Activated CD8-positive, alpha-beta memory T cell treated with anti-CD3 and anti-CD28 coated beads for 24 hours (primary cell): ENCODE data around the gene NEURL1B.
A peak's percentile ranks its signal among the peaks of the same experiment; 100 is the strongest.
"Not testable (repeated sequence)": the region's sequence is repeated elsewhere in the genome, so short reads cannot be mapped to it uniquely, and the experiment has no call there.

Experiments used
- DNase-seq: peaks from one replicate; pipeline ENCODE4 v3.0.0-alpha.2; 2020

NEURL1B gene, protein sequence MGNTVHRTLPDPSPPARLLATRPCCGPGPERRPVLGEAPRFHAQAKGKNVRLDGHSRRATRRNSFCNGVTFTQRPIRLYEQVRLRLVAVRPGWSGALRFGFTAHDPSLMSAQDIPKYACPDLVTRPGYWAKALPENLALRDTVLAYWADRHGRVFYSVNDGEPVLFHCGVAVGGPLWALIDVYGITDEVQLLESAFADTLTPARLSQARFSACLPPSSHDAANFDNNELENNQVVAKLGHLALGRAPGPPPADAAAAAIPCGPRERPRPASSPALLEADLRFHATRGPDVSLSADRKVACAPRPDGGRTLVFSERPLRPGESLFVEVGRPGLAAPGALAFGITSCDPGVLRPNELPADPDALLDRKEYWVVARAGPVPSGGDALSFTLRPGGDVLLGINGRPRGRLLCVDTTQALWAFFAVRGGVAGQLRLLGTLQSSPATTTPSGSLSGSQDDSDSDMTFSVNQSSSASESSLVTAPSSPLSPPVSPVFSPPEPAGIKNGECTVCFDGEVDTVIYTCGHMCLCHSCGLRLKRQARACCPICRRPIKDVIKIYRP

DNA sequence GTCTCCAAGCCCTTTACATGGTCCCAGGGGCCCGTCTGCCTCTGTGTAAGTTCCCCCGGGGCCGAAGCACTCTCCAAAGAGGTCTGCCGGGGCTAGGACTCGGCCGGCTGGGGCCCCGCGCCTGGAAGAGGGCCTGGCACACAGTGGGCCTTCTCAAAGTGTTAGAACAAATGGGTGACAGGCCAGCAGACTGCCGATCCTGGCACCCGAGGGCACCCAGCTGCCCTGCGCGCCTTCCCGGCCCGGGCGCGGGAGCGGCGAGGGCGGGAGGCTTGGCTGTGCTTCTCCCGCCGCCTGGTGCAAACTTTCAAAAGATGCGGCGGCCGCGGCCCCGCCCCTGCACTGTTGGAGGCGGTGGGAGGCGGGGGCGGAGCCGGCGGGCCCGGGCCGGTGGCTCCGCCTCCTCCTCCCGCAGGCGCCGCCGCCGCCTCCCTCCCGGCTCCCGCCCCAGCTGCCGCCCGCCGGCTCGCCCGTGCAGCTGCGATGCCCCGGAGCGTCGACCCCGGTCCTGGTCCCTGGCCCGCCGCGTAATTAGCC, at the start of gene NEURL1B:
TSS of gene NEURL1B (plus strand) at position 442 of the 537 bp plus-strand sequence. CDS start 144 bp downstream, outside the sequence.
- DNase-seq = peak; percentile 61

DNA sequence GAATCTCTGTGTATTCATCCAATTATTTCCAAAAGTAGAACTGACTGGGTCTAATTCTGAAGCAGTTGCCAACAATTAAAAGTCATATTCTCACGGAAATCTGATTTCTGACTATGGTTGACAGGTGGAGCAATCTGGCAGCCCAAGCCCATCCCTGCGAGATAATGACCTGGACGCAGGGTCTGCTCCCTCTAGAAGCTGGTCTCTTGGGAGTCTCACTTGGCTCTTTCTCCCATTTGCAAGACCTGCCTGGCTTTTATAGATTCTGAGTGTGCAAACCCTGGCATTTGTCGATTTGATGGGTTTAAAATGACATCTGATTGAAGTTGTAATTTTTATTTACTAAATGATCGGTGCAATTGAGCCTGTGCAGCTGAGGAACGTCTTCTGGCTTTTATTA, 49.4 kb upstream of the NEURL1B start:
- DNase-seq = no peak

DNA sequence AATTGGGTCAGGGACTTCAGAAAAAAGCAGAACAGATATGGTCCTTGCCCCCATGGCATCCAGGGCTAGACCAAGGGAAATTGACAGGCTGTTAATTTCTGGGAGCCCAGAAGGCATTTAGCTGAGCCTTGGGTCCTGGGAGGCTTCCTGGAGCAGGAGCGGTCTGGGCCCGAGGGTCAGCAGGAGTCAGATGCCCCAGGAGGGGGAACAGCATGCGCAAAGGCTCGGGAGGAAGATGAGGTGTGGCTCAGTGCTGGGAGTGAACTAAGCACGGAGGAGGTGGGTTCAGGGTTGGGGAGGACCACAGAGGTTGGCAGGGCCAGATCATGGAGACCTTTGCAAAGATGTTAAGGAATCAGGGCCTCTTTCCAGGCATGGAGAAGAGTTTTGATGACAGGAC, 48.2 kb upstream of the NEURL1B start:
- no peak for DNase-seq

DNA sequence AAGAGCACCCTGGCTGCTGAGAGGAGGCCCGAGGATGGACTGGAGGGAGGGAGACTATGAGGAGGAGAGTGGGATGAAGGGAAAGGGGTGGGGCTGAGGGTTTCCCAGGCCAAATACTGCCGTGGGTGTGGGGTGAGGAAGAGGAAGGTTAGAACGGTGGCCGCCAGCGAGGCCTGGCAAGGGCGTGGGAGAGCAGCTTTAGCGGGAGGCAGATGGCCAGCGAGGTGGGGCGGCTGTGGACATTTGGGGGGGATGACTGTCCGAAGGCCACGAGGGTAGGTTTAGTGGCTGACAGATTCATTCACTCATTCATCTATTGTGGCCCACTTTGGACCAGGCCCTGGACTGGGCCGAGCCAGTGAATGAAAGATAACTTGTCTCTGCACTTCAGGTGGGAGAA, 47.8 kb upstream of the NEURL1B start:
- DNase-seq = no peak

DNA sequence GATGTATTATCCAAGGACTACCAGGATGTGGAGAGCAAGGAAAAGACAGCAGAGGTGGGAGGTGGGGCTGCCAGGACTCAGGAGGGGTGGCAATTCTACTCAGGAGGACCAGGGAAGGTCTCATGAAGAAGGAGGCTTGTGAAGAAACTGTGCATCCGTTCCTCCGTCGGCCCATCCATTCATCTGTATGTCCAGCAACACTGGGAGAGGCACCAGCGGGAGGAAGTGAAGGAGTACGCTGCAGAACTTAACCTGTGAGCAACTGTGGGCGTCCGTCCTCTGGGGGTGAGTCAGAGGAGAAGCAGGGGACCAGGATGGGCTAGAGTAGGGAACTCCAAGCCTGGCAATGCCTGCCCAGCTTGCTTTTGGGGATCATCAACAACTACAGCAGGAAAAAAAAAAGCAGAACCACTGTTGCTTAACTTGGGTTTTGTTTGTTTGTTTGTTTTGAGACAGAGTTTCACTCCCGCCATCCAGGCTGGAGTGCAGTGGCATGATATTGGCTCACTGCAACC, 47.3 kb upstream of the NEURL1B start:
- no peak for DNase-seq

DNA sequence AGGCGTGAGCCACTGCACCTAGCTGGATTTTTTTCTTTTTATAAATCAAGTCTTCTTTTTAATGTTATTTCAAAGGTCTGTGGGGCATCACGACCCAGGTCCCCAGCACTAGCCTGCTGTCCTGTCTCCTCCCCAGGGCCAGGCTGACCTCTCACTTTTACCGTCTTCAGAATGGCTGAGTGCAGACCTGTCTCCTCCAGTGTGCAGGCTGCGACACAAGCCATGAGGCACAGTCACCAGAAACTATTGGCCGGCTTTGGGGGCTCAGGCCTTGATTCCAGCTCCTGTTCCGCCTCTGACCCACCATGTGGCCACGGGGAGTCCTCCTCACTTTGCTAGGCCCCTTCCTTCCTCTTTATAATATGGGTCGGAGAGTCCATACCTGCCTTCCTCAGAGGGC, 46.6 kb upstream of the NEURL1B start:
- no peak for DNase-seq

DNA sequence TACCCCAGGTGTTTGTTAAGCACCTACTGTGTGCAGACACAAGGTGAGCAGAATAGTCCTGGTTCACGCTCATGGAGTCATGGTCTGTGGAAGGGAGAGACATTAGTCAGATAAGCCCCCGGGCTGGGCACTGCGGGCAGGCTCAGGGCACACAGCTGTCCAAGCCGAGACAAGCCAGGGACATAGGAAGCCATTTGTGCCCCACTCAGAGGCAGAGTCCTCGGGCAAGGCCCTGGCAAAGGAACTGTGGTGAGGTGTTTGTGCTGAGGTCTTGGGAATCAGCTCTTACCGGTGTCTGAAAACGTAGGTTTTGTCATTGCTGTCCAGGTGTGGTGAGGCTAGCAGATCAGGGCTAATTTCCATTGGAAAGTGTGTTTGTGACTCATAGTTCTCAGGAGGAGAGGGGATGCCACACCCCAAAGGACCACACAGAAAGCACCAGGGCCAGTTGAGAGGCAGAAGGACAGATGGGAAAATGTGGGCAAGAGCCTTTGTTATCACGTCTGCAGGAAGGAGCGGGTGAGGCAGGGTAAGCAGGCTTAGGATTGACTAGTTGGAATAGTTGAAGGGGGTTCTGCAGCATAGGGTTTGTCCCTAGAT, 46.1 kb upstream of the NEURL1B start:
- no peak for DNase-seq

DNA sequence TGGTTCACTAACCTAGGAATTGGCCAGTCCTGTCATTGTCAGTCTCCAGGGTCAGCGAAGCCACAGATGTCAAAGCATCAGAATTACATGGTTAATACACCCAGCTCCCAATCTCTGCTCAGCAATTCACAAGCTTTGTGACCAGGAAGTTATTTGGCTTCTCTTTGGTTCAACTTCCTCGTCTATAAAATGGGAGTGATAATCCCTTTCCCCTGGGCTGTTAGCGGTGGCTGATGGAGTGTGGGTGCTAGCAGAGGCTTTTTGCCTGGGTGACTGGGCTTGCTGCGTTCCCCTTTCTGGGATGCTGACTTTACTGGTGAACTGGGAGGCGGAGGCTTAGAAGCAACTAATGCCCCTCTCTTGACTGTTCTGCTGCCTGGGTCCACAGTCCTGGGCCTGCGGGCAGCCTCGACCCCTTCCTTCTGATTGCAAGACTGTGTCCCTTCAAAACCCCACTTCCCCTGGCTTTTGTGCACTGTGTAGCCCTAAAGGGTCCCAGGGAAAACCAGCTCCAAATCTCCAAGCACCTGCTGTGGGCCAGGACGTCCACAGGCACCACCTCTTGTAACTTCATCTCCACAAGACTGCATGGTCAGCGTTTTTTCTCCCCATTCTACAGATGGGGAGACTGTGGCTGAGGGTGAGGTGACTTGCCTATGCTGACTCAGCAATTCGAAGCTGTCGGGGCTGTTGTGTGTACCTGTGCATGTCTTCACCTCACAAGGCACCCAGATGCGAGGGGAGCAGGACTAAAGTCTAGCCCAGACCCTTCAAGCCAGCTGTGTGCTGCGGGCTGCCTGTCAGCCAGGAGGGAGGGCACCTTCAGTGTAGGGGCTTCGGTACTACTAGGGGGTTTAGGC, 45.2 kb upstream of the NEURL1B start:
- DNase-seq = no peak

DNA sequence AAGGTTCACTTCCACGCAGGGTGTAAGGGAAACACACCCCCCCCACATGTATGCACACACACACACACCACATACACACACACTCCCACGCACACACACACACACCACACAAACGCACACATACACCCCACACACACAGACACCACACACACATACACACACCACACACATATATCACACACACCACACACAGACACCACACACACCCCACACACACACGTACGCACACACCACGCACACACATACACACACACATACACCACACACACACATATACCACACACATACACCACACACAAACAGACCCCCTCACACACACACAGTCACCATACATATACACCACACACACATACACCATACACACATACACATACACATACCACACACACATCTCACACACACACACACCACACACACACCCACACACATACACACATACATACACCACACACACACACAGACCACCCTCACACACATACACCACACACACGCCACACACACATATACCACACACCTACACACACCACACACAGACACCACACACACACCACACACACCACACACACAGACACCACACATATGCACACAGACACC, 44.3 kb upstream of the NEURL1B start:
- DNase-seq = no peak

DNA sequence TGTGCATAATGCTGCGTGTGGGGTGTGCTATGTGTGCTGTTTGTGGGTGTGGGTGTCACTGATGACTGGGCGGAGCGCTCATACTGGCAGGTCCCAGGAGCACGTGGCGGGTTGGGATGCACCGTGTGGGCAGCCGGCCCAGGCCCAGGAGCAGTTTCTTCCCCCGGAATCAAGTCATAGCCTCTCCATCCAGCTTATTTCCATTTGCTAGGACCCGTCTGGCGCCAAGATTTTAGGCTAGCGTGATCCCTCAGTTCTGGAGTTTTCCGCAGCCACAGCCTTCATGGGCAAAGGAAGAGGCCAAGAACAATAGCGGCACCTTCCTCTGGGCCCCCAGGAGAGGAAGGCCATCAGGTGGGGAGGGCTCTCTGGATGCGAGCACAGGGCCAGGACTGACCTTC, 43.3 kb upstream of the NEURL1B start:
- DNase-seq = no peak

DNA sequence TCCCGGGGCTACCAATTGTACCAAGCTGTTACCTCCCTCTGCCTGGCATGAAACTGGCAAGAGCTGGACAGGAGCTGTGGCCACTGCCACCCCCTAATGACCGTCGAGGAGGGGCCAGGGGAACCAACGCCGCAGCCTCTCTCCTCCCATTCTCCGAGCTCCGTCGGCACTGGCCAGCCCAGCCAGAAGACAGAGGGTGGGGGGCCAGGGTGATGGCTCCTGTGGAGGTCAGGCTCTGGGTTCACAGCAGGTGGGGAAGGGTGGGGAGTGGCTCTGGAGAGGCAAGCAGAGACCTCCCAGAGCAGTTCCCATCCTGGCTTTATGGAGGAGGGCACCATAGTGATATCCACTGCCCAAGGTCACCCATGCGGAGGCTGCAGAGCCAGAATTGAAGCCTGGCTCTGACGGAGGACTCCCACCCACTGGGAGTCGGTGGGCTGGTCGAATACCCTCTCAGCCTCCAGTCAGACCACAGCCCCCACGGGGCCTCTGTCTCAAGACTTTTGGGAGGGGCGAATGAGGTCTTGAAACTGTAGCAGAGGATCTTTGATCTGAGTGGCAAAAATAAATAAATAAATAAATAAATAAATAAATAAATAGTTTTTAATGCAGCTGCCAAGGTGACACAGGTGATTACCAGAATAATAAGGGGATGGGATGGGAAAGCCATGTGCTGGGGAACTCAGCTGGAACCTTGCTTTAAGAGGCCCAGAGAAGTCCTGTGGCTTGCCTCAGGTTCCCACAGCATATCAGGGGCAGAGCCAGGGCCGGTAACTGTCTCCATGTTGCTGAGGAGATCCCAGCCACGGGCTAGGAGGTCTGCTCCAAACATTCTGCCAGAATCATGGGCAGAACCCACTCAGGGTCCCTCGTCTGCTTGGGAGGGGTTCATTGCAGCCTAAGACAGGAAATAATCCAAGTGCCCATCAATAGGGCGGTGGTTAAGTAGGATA, 42.5 kb upstream of the NEURL1B start:
- no peak for DNase-seq

DNA sequence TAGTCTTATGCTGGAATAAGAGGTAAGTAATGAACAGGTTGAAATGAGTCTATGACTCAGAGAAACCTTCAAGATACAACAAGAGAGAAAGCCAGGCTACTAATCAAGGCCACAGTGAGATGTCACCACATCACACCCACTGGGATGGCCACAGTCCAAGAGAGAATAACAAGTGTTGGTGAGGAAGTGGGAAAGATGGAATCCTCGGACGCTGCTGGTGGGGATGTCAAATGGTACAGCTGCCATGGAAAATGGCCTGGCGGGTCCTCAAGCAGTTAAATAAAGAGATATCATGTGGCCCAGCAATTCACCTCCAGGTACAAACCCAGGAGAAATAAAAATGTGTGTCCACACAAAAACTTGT, 41.9 kb upstream of the NEURL1B start:
- no peak for DNase-seq

DNA sequence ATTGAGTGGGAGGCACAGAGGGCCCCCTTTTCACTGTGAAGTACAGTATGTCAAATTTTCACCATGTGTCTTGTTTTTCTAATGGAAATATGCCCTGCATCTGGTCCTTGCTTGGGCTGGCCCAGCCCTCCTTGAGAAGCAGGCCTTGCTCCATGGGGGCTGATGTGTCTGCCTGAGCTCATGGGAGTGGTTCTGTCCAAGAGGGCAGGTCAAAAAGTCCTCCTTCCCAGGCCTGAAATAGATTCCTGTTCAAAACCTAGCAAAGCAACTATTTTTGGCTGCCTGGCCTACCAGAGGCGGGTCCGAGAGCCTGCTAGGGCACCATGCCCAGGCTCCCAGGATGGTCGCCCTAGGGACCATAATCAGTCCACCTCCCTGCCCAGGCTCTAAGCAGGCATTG, 40.5 kb upstream of the NEURL1B start:
- no peak for DNase-seq

DNA sequence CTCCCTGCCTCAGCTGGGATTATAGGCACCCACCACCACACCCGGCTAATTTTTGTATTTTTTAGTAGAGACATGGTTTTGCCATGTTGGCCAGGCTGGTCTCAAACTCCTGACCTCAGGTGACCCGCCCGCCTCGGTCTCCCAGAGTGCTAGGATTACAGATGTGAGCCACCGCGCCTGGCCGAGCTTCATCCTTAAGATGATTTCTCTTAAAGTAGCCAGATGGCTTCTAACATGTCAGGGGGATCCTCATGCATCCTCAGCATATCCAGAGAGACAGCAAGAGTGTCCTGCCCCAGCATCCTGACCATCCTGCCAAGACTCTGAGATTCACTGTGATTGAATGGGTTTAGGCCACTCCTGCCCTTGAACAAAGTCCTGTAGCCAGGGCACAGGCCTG, 39.5 kb upstream of the NEURL1B start:
- not testable (repeated sequence) for DNase-seq

DNA sequence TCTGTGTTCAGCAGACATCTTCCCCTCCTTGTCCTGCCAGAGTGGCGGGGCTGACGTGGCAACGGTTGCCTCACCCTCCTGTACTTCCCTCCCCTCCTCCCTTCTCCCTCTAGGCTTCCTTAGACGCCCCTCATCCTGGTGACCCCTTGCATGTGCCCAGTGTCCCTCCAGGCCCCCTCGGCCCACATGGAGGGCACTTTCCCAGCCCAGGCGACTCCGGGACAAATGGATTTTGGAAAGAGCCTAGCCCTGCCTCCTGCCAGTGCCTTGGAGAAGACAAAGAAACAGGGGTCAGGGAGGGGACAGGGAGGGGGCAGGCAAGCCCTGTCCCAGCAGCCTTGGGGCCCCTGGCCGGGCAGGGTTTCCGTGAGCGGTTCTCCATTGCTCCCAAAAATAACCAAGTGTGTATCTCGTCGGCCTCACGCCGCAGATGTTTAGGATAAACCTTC, 38.3 kb upstream of the NEURL1B start:
- no peak for DNase-seq

DNA sequence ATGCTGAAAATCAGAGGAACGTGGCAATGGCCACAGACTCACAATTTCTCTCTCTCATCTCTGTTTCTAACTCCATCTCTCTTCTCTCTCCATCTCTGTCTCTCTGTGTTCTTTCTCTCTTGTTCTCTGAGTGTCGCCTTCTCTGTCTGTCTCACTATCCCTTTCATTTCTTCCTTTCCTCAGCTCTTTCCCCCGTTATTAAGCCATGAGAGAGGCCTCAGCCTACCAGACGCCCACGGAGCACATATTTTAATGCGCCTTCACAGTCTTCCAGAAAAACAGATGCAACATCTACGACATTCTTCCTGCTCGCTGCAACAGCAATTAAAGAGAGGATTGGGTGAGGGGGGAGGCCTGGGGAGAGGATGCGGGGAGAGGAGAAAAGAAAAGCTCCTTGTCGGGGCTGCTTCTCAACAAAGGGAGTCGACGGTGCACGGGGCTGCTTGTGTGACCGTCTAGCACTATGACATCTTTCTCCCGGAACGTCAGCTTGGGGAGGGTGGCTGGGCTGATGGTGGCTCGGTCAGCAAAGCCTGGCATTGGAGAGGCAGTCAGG, 37.7 kb upstream of the NEURL1B start:
- no peak for DNase-seq

DNA sequence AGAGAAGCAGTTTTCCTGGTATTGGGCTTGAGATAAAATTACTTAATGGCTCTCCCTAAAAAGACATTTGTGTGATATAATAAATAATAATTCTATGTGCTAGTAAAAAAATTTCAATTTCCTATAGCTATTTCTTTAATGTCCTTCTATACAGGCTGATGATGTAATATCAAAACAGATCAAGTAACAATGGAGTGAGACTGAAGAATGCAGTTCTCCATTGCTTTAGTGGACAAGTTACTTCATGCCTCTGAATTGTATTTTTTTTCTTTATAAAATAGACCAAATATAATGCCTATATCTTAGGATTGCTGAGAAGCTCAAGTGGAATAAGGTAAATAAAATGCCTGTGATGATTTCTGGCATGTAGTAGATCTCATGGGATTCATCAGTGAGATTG, 35.6 kb upstream of the NEURL1B start:
- no peak for DNase-seq

DNA sequence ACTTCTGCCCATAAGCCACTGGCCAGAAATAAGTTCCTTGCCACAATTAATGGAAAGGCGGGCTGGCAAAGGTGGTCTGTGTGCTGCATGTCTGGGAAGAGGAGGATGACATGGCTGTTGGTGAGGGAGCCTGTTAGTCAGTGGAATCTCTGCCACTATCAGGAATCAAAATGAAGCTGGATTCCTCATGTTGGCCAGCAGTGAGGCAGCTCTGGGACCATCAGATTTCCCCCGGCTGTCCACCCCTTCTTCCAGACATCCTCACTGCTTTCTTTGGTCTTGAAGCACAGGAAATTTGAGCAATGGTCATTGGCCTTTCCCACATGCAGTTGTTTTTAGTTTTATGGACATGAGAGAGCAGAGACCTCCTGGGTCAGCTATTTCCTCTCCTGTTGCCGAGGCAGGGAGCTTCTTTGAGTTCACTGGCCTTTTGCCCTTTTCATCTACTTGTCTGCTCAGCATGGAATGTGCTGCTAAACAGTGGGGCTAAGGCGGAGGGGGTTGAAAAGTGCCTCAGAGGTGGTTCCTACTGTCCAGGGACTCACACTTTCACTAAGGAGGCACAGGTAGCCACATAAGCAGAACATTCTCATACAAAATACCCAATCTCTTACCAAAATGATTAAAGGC, 34.8 kb upstream of the NEURL1B start:
- no peak for DNase-seq

DNA sequence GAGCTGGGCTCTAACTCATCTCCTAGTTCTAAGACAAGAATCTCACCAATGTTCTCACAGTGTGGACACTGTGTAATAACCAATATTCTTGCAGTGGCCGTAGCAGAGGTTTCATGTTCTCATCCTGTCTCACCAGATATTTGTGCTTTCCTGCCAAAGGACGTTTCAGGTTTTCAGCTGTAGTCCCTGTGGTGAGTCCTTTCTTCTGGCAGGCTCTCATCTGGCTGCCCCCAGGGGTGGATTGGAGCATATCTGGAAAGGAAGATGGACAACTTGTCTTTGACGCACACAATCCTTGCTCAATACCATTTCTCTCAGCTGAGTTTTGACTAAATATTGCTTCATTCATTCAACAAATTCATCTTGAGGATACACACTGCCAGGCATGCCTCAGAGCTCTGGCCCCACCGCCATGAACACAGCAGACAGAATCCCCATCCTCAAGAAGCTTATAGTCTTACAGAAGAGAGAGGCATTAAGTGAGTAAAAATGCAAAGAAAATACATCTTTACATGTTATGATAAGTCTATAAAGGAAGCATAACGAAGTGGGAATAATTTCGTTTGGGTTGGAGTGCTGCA, 33.8 kb upstream of the NEURL1B start:
- DNase-seq = no peak

DNA sequence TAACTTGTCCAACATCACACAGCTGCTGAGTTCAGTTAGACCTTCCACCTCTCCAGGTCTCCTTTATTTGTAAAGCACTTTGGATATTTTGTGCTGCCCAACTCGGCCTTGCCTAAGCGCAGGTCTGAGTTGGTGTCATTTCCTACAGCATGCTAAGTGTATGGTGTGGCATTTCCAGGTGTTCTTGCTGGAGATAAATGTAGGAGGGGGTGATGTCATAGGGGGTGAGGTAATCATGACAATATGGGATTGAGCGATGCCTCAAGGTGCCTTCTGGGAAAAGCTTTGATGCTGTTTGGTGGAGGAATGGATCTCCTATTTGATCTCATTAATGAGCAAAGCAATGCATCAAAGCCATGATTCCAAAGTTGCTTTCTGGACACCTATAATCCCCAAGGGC, 32.3 kb upstream of the NEURL1B start:
- no peak for DNase-seq
